Stimulated activated CD4-positive, alpha-beta T cell treated with anti-CD3 and anti-CD28 coated beads, Interleukin-4, amount 100 ng/mL, for 1 hour (primary cell): ENCODE measurements around the gene PLXNA2.

ENCODE experiments used
- DNase-seq: peaks from one replicate; pipeline ENCODE4 v3.0.0-alpha.2; 2020

PLXNA2 gene

GRCh38 chr1:208111646-208112190 is 132.5 kb downstream of the PLXNA2 start:
- DNase-seq = no peak

- DNase-seq = no peak
Measured at GRCh38 chr1:208110296-208110695, 133.9 kb downstream of the PLXNA2 start.

- no peak for DNase-seq
Measured at GRCh38 chr1:208108646-208109330, 135.4 kb downstream of the PLXNA2 start.

GRCh38 chr1:208108213-208108608 is 136.0 kb downstream of the PLXNA2 start:
- no peak for DNase-seq

GRCh38 chr1:208107425-208108212 is 136.6 kb downstream of the PLXNA2 start:
- no peak for DNase-seq

- DNase-seq = no peak
Measured at GRCh38 chr1:208106218-208106617, 138.0 kb downstream of the PLXNA2 start.

- DNase-seq = no peak
Measured at GRCh38 chr1:208105756-208106155, 138.4 kb downstream of the PLXNA2 start.

- no peak for DNase-seq
Measured at GRCh38 chr1:208103597-208104513, 140.3 kb downstream of the PLXNA2 start.

- no peak for DNase-seq
Measured at GRCh38 chr1:208101661-208102431, 142.3 kb downstream of the PLXNA2 start.

GRCh38 chr1:208100906-208101305 is 143.3 kb downstream of the PLXNA2 start:
- DNase-seq = no peak

- DNase-seq = no peak
Measured at GRCh38 chr1:208100106-208100505, 144.1 kb downstream of the PLXNA2 start.

- no peak for DNase-seq
Measured at GRCh38 chr1:208098773-208099172, 145.4 kb downstream of the PLXNA2 start.

GRCh38 chr1:208093754-208094719 is 150.1 kb downstream of the PLXNA2 start:
- peak; percentile 67 for DNase-seq

- DNase-seq = no peak
Measured at GRCh38 chr1:208093046-208093445, 151.1 kb downstream of the PLXNA2 start.

- no peak for DNase-seq
Measured at GRCh38 chr1:208090388-208091301, 153.5 kb downstream of the PLXNA2 start.

GRCh38 chr1:208089761-208090370 is 154.3 kb downstream of the PLXNA2 start:
- no peak for DNase-seq

GRCh38 chr1:208089149-208089548 is 155.0 kb downstream of the PLXNA2 start:
- DNase-seq = no peak

GRCh38 chr1:208088319-208088718 is 155.9 kb downstream of the PLXNA2 start:
- no peak for DNase-seq
